HG03571 (cell line): ENCODE data around the gene IFITM1.
"Not testable (repeated sequence)": the region's sequence is repeated elsewhere in the genome, so short reads cannot be mapped to it uniquely, and the experiment has no call there.

Source experiments
- ATAC-seq: cut with Tn5 transposase; IDR thresholded peaks from one replicate; pipeline ENCODE4 v1.9.1; 2021; ENCODE audit not compliant: unreplicated experiment

Gene IFITM1

GRCh38 chr11:325796-326591, 12.2 kb downstream of the IFITM1 start:
- no peak for ATAC-seq

- ATAC-seq: no peak
These were observed 12.7 kb downstream of the IFITM1 start for GRCh38 chr11:326592-326841.

GRCh38 chr11:326842-327580, 13.2 kb downstream of the IFITM1 start:
- peak; percentile 64 for ATAC-seq

GRCh38 chr11:327581-327923, 13.7 kb downstream of the IFITM1 start:
- ATAC-seq: no peak

GRCh38 chr11:328012-328411, 14.2 kb downstream of the IFITM1 start:
- ATAC-seq: no peak

GRCh38 chr11:328516-329100, 14.8 kb downstream of the IFITM1 start:
- ATAC-seq: not testable (repeated sequence)

- ATAC-seq: no peak
These were observed 16.0 kb downstream of the IFITM1 start for GRCh38 chr11:329886-330253.

GRCh38 chr11:330307-330693, 16.5 kb downstream of the IFITM1 start:
- ATAC-seq: no peak

GRCh38 chr11:330694-331357, 17.0 kb downstream of the IFITM1 start:
- no peak for ATAC-seq

- ATAC-seq: no peak
These were observed 17.7 kb downstream of the IFITM1 start for GRCh38 chr11:331358-332060.

- no peak for ATAC-seq
These were observed 19.0 kb downstream of the IFITM1 start for GRCh38 chr11:332651-333480.

GRCh38 chr11:333616-334263, 19.9 kb downstream of the IFITM1 start:
- ATAC-seq: not testable (repeated sequence)

- no peak for ATAC-seq
These were observed 20.6 kb downstream of the IFITM1 start for GRCh38 chr11:334264-334994.

GRCh38 chr11:335779-336658, 22.2 kb downstream of the IFITM1 start:
- ATAC-seq: no peak

- ATAC-seq: no peak
These were observed 22.9 kb downstream of the IFITM1 start for GRCh38 chr11:336659-337198.

GRCh38 chr11:337711-338110, 23.9 kb downstream of the IFITM1 start:
- ATAC-seq: no peak

GRCh38 chr11:339963-340362, 26.1 kb downstream of the IFITM1 start:
- no peak for ATAC-seq
